ENCODE results near the gene TMEM134. TPM values are rescaled to one million over a fixed set of nuclear protein-coding genes. Genes with fewer than 3 reads are reported as not detected.

Gene TMEM134
- total and polyA plus RNA-seq, 9 of the 15 experiments (the other 6 are each of a cell fraction or from before 2014, with no cell fraction given), result 0.63 to 48.4 (median 10.7) TPM

DNA sequence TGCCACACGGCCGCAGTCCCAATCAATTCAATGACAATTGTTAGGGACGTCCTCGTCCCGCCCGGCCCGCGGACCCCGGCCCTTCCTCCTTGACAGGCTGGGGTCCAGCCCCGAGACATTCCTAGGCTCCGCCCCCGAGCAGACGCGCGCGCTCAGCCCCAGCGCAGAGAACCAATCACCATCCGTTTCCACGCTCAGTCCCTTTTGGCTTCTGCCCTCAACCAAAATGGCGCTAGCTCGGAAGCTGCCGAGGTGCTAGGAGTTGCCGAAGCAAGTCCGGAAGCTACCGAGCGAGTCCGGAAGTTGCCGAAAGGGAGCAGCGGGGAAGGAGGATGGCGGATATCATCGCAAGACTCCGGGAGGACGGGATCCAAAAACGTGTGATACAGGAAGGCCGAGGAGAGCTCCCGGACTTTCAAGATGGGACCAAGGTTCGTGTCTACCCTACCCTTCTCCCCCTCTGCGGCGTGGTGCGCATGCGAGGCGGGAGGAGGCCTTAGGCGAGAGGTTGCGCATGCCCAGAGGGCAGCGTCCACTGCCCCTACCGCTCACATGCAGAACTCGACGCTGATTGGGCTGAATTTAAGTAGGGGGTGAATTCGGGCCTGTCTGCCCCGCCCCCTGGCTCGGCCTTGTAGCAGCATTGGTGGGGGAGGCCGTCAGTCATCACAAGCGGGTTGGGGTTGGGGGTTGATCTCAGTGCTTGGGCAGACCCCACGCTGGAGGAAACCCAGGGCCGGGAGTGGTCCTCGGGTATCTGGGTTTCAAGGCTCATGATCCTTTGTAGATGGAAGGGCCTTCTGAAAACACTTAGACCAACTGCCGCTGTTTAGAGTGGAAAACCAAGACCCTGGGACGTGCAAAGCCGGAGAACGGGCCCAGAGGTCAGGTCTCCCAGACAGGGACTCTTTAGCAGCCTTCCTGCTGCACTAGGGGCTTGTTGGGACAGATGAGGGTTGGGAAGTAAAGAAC, 14.1 kb upstream of the TMEM134 start, which contains the start of gene AIP (continued):
- TF ChIP-seq ZNF592 (IDR thresholded peaks at IDR 0.05) (peak; percentile 91), SIX5 (IDR thresholded peaks at IDR 0.05; ENCODE audit: borderline replicate concordance in 1 of 2, insufficient read depth in 1 of 2, low read depth in 1 of 2, low read length in 2 of 2) (peak; percentile 37 to 38; a peak in 2 of 4 replicates), PML (IDR thresholded peaks at IDR 0.05; ENCODE audit: low read length) (0 out of 2 replicates have a peak, but pooled peaks have one; percentile 21), FIP1L1 (IDR thresholded peaks at IDR 0.05; ENCODE audit: low read depth, low read length, poor library complexity, severe bottlenecking) (no peak), PHF8 (IDR thresholded peaks at IDR 0.05; ENCODE audit: borderline replicate concordance, low read length) (peak; percentile 70; the same call in 1 of the 2 replicates), ZNF41 (CRISPR knock-in tag; conservative IDR thresholded peaks at IDR 0.05) (no peak), BACH1 (tag; IDR thresholded peaks at IDR 0.05) (no peak), CREM (IDR thresholded peaks at IDR 0.05; ENCODE audit: low read depth) (peak; percentile 81), SMARCE1 (IDR thresholded peaks at IDR 0.05) (0 out of 2 replicates have a peak, but pooled peaks have one; percentile 5), SAP30 (IDR thresholded peaks at IDR 0.05; ENCODE audit: borderline replicate concordance, insufficient read depth, low read depth, low read length, poor library complexity, severe bottlenecking) (no peak), JUN (IDR thresholded peaks at IDR 0.05; ENCODE audit: borderline replicate concordance, low read depth, low read length) (peak; percentile 68; the same call in 1 of the 2 replicates), JUN (CRISPR knock-in tag; IDR thresholded peaks at IDR 0.05; ENCODE audit: borderline replicate concordance) (peak; percentile 99), ZNF263 (CRISPR knock-in tag; IDR thresholded peaks at IDR 0.05; ENCODE audit: borderline replicate concordance) (peak; percentile 94), ZNF398 (CRISPR knock-in tag; IDR thresholded peaks at IDR 0.05) (no peak), NCOA6 (IDR thresholded peaks at IDR 0.05) (no peak), BRF1 (IDR thresholded peaks at IDR 0.05; ENCODE audit: borderline replicate concordance, extremely low read depth, insufficient read length) (no peak), CBX5 (IDR thresholded peaks at IDR 0.05; ENCODE audit: borderline replicate concordance, low read depth) (no peak)
- TF ChIP-seq, protein P1, sequence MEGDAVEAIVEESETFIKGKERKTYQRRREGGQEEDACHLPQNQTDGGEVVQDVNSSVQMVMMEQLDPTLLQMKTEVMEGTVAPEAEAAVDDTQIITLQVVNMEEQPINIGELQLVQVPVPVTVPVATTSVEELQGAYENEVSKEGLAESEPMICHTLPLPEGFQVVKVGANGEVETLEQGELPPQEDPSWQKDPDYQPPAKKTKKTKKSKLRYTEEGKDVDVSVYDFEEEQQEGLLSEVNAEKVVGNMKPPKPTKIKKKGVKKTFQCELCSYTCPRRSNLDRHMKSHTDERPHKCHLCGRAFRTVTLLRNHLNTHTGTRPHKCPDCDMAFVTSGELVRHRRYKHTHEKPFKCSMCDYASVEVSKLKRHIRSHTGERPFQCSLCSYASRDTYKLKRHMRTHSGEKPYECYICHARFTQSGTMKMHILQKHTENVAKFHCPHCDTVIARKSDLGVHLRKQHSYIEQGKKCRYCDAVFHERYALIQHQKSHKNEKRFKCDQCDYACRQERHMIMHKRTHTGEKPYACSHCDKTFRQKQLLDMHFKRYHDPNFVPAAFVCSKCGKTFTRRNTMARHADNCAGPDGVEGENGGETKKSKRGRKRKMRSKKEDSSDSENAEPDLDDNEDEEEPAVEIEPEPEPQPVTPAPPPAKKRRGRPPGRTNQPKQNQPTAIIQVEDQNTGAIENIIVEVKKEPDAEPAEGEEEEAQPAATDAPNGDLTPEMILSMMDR (IDR thresholded peaks at IDR 0.05 in 2 of 3, conservative IDR thresholded peaks at IDR 0.05 in 1 of 3; ENCODE audit: insufficient read depth in 2 of 3, low read depth in 1 of 3, low read length in 3 of 3), result 0 out of 6 replicates have a peak, but pooled peaks of 2 of the 3 experiments have one; percentile 7 to 12

All from K562 (cell line).